Activated B cell treated with CpG ODN at 0.5 μM for 24 hours (primary cell): Measurements from ENCODE around the gene DENND10. TPM values are rescaled to one million over a fixed set of nuclear protein-coding genes. Genes with fewer than 3 reads are reported as not detected.

Experiments
- ATAC-seq: fragments of 200-7000 bp; cut with Tn5 transposase; one replicate; pipeline ENCODE4 v1.10.0; 2021; ENCODE audit warnings: low read depth, mild to moderate bottlenecking, moderate library complexity
- CTCF ChIA-PET: fragments of 350-600 bp; sonication (Branson Sonifier 250); formaldehyde crosslinking; loops from one replicate; lab custom pipeline; 2021; ENCODE audit warnings: antibody characterized with exemption; lab: Charles Lee
- POLR2A ChIA-PET: fragments of 350-600 bp; sonication (Branson Sonifier 250); formaldehyde crosslinking; loops from one replicate; lab custom pipeline; 2021; ENCODE audit warnings: antibody characterized with exemption; lab: Charles Lee
- DNase-seq: peaks from one replicate; pipeline ENCODE4 v3.0.0; 2022
- H3K27ac Mint-ChIP-seq: one replicate; pipeline ENCODE4 v1.8.0; 2020; ENCODE audit warnings: mixed read lengths
- H3K27me3 Mint-ChIP-seq: one replicate; pipeline ENCODE4 v1.8.0; 2021; ENCODE audit warnings: mixed read lengths
- H3K36me3 Mint-ChIP-seq: one replicate; pipeline ENCODE4 v1.8.0; 2021; ENCODE audit warnings: low read depth, mixed read lengths
- H3K4me1 Mint-ChIP-seq: one replicate; pipeline ENCODE4 v1.8.0; 2021; ENCODE audit warnings: mixed read lengths
- H3K4me3 Mint-ChIP-seq: one replicate; pipeline ENCODE4 v1.8.0; 2020; ENCODE audit warnings: mild to moderate bottlenecking, mixed read lengths
- H3K9me3 Mint-ChIP-seq: one replicate; pipeline ENCODE4 v1.8.0; 2020; ENCODE audit warnings: mixed read lengths
- intact Hi-C: fragments of 100-400 bp; cut with micrococcal nuclease; formaldehyde crosslinking; loops from one replicate; pipeline ENCODE4 v1.15.1; 2024
- total RNA-seq: library from RNA; stranded (reverse); gene quantifications from 2 replicates; pipeline ENCODE4 v1.2.3, GENCODE V29; 2022
- TF ChIP-seq, protein P1 (sequence below): fragments of 200-600 bp; IDR thresholded peaks from one replicate; pipeline ENCODE4 v1.8.0; 2022; ENCODE audit warnings: antibody characterized with exemption, mild to moderate bottlenecking

DENND10 gene, protein sequence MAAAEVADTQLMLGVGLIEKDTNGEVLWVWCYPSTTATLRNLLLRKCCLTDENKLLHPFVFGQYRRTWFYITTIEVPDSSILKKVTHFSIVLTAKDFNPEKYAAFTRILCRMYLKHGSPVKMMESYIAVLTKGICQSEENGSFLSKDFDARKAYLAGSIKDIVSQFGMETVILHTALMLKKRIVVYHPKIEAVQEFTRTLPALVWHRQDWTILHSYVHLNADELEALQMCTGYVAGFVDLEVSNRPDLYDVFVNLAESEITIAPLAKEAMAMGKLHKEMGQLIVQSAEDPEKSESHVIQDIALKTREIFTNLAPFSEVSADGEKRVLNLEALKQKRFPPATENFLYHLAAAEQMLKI
- total RNA-seq = 14.4 and 15.0 TPM in 2 replicates

DNA sequence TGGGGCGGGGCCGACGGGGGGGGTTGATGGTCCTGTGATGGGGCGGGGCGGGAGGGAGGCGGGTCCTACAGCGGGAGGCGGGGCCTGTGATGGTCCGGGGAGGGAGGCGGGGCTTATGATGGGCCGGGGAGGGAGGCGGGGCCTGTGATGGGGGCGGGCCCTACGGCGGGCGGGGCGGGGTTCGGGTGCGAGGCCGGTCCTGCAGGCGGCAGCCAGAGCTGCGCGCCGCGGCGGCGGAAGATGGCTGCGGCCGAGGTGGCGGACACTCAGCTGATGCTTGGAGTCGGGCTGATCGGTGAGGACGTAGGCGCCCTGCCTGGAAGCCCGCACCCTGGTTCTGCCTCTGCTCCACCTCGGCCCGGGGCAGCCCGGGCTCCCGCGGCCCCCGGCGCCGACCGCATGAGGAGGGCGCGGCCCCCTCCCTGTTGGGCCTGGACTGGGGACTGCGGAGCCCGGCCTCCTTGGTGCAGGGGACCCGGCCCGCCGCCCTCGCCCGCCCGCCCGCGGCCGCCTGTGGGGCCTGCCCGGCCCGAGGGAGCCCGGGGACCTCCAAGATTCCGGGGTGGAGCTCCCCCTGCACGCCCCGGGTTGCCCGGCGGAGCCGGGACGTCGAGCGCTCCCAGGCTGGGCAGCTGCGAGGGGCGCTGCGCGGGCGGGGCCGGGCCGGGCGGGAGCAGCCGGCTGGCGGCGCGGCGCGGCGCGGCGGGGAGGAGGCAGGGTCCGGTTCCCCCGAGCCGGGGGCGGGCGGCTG is at the start of gene DENND10:
DENND10 (plus strand) TSS at position 211 of the 751 bp plus-strand sequence; CDS start at position 241, 30 bp downstream.
- Mint-ChIP-seq H3K9me3 (no peaks in the 10 kb centered on the region), H3K27me3 (no peaks in the 10 kb centered on the region), H3K4me3 (peak within 1 kb of the TSS; percentile 75), H3K4me1 (peaks cover 16% of the 10 kb centered on the region), H3K27ac (peak within 1 kb of the TSS; percentile 68), H3K36me3 (peaks cover 8% of the 10 kb centered on the region)
- ChIA-PET CTCF (interaction anchor here (1.1 to 1.4 kb wide), 3 partner anchors 19 to 34 kb away, joined by 3 to 5 read pairs (median 3); no protein-coding TSS in a partner anchor), POLR2A (interaction anchor here (0.9 to 2.1 kb wide), 7 partner anchors 9 to 788 kb away, joined by 3 to 13 read pairs (median 5); partner anchors contain the start of genes CACUL1, EIF3A, SEC23IP and SFXN4)
- DNase-seq = peak; percentile 69
- TF ChIP-seq, protein P1, sequence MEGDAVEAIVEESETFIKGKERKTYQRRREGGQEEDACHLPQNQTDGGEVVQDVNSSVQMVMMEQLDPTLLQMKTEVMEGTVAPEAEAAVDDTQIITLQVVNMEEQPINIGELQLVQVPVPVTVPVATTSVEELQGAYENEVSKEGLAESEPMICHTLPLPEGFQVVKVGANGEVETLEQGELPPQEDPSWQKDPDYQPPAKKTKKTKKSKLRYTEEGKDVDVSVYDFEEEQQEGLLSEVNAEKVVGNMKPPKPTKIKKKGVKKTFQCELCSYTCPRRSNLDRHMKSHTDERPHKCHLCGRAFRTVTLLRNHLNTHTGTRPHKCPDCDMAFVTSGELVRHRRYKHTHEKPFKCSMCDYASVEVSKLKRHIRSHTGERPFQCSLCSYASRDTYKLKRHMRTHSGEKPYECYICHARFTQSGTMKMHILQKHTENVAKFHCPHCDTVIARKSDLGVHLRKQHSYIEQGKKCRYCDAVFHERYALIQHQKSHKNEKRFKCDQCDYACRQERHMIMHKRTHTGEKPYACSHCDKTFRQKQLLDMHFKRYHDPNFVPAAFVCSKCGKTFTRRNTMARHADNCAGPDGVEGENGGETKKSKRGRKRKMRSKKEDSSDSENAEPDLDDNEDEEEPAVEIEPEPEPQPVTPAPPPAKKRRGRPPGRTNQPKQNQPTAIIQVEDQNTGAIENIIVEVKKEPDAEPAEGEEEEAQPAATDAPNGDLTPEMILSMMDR = no peak
- intact Hi-C loops = loop anchor here (1.0 kb wide), 5 partner anchors 24 to 492 kb away; partner anchors contain the start of genes EIF3A, PRDX3, SFXN4 and TIAL1
- peak; percentile 91 for ATAC-seq

DNA sequence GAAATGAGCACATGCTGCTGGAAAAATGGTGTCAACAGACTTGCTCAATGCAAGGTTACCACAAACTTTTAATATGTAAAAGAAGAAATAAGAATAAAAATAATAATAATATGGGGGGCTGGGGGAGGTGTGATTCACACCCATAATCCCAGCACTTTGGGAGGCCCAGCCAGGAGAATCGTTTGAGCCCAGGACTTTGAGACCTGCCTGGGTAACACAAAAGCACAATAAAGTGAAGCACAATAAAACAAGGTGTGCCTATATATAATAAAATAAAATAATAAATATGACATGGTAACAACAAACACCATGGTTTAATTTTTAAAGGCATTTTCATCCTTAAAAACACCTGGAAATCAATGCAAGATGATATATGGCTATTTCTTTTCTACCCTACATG is 48.4 kb upstream of the DENND10 start:
- TF ChIP-seq, protein P1 = no peak
- H3K27me3 Mint-ChIP-seq = no peaks in the 10 kb centered on the region
- CTCF ChIA-PET = no interaction called here
- ATAC-seq (no peak), DNase-seq (no peak)
- POLR2A ChIA-PET = no interaction called here
- no peak overlapping the region for H3K27ac Mint-ChIP-seq
- intact Hi-C loops = no loop called here
- H3K36me3 Mint-ChIP-seq = peaks cover 94% of the 10 kb centered on the region
- peaks cover 3% of the 10 kb centered on the region for H3K4me1 Mint-ChIP-seq
- no peaks in the 10 kb centered on the region for H3K9me3 Mint-ChIP-seq
- no peak overlapping the region for H3K4me3 Mint-ChIP-seq

DNA sequence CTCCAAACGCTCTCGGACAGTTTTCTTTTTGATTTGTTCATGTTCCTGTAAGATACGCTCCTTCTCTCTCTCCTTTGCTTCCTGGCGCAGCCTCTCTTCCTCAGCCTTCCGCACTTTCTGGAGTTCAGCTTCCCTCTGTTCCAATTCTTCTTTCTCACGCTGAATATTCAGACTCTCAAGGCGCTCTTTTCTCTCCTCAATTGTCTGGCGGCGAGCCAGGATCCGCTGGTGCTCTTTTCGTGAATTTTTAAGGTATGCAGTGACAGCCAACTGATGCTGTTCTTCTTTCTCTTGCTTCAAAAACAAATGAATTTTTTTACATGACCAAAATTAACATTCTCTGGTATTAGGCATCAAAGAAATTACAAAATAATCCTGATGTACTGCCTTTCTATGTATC is 45.9 kb upstream of the DENND10 start:
- DNase-seq (no peak), ATAC-seq (no peak)
- Mint-ChIP-seq H3K27me3 (no peaks in the 10 kb centered on the region), H3K27ac (no peak overlapping the region), H3K4me3 (no peak overlapping the region), H3K36me3 (peaks cover 93% of the 10 kb centered on the region), H3K4me1 (peaks cover 19% of the 10 kb centered on the region), H3K9me3 (no peaks in the 10 kb centered on the region)
- CTCF ChIA-PET = no interaction called here
- POLR2A ChIA-PET = no interaction called here
- TF ChIP-seq, protein P1 = no peak
- intact Hi-C loops = no loop called here

DNA sequence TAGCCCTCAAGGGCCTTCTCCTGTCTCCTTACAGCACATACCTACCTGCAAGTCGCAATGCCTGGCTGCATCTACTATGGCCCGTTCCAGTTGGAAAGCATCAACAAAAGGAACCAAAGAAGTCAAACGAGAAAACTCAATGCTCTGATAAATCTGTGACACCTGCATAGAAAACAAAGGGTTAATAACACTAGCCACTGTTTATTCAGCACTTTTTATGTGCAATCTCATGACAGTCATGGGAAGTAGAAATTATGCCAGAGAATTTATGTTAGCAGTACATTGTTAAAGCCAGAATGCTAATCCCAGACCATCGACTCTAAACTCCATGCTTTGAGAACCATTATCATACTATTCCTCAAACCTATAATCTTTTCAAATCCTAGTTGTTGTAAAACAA is 44.4 kb upstream of the DENND10 start:
- intact Hi-C loops = no loop called here
- CTCF ChIA-PET = interaction anchor here (0.6 to 1.0 kb wide), 2 partner anchors 36 to 252 kb away, joined by 3 read pairs; no protein-coding TSS in a partner anchor
- peaks cover 19% of the 10 kb centered on the region for H3K4me1 Mint-ChIP-seq
- peaks cover 93% of the 10 kb centered on the region for H3K36me3 Mint-ChIP-seq
- ATAC-seq (no peak), DNase-seq (no peak)
- TF ChIP-seq, protein P1 = no peak
- no peak overlapping the region for H3K27ac Mint-ChIP-seq
- no peaks in the 10 kb centered on the region for H3K27me3 Mint-ChIP-seq
- H3K4me3 Mint-ChIP-seq = no peak overlapping the region
- H3K9me3 Mint-ChIP-seq = no peaks in the 10 kb centered on the region
- POLR2A ChIA-PET = no interaction called here

DNA sequence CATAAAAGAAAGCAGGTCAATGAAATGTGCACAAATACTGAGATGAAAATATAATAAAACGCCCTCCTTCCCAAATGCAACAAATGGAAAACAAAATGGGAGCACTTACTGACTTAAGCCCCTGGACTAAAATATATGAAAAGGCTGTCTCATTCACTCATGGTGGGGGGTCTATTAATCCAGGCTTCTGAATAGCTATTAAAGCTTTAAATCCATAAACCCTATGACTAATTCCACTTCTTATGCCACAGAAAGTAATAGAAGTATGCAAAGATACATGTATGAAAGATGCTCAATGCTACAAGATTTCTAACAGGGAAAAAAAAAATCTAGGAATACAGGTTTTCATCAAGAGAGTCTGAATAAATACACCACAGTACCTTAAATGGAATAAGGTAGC is 43.8 kb upstream of the DENND10 start:
- Mint-ChIP-seq H3K4me3 (no peak overlapping the region), H3K4me1 (peaks cover 19% of the 10 kb centered on the region), H3K9me3 (no peaks in the 10 kb centered on the region), H3K27me3 (no peaks in the 10 kb centered on the region), H3K27ac (no peak overlapping the region), H3K36me3 (peaks cover 93% of the 10 kb centered on the region)
- intact Hi-C loops = loop anchor here (2.0 kb wide), 2 partner anchors 13 to 21 kb away; partner anchors contain the start of gene EIF3A
- DNase-seq = no peak
- CTCF ChIA-PET = no interaction called here
- no peak for ATAC-seq
- TF ChIP-seq, protein P1 = no peak
- POLR2A ChIA-PET = no interaction called here
